Measurements from ENCODE around the gene CRTAC1. TPM values are rescaled to one million over a fixed set of nuclear protein-coding genes. Genes with fewer than 3 reads are reported as not detected.

The CRTAC1 gene
- total RNA-seq, 1 donor from 2014 or later = 123 TPM

DNA sequence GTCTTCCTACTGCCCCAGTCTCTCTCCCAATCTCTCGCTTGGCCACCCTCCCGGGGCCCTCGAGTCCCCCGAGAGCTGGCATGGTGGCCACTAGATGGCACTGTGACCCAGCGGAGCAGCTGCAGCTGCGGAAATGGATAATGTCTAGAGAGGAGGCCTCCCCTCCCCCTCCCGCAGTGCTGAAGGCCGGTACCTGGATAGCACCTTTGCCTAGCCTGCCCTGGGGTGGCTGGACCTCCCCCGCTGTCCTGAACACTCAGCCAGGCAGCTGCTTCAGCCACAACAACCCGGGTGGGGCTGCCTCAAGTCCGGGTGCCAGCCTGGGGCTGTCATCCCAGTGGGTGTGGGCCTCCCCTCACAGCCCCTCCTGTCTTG, 115.6 kb downstream of the CRTAC1 start:
- intact Hi-C loops (cut with DNase I) = no loop called here
- Histone ChIP-seq H3K9me3 (no peaks in the 10 kb centered on the region), H3K27ac (no peak overlapping the region), H3K4me3 (no peak overlapping the region), H3K4me1 (peaks cover 16% of the 10 kb centered on the region), H3K36me3 (no peaks in the 10 kb centered on the region), H3K27me3 (ENCODE audit: low read depth) (peaks cover 8% of the 10 kb centered on the region)
- DNase-seq (peak; percentile 89), ATAC-seq (peak; percentile 89 to 91)
- TF ChIP-seq, protein P1, sequence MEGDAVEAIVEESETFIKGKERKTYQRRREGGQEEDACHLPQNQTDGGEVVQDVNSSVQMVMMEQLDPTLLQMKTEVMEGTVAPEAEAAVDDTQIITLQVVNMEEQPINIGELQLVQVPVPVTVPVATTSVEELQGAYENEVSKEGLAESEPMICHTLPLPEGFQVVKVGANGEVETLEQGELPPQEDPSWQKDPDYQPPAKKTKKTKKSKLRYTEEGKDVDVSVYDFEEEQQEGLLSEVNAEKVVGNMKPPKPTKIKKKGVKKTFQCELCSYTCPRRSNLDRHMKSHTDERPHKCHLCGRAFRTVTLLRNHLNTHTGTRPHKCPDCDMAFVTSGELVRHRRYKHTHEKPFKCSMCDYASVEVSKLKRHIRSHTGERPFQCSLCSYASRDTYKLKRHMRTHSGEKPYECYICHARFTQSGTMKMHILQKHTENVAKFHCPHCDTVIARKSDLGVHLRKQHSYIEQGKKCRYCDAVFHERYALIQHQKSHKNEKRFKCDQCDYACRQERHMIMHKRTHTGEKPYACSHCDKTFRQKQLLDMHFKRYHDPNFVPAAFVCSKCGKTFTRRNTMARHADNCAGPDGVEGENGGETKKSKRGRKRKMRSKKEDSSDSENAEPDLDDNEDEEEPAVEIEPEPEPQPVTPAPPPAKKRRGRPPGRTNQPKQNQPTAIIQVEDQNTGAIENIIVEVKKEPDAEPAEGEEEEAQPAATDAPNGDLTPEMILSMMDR (IDR thresholded peaks at IDR 0.05) = peak; percentile 91

- peak in 1 of 2 donors; percentile 17 for ATAC-seq
- H3K27me3 ChIP-seq (ENCODE audit: low read depth) = peaks cover 8% of the 10 kb centered on the region
These were observed 116.1 kb downstream of the CRTAC1 start for GRCh38 chr10:97914171-97914836.

DNA sequence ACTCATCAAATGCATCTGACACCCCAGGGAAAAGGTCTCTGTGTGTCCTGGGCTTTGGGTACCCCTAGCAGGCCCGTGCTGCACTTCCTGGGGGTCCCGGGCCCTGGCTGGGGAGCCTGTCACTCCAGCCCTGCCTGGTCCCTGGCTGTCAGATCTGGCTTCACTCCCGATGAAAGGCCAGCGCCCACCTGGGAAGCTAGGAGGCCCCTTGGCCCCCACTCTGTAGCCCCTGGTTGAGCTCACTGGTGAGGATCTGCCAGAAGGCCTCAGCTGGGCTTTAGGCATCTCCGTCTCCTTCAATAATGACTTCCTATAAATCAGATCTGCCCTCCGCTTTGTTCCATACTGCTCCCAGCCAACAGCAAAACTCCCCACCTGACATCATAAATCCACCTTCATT, 116.8 kb downstream of the CRTAC1 start:
- Histone ChIP-seq H3K27me3 (ENCODE audit: low read depth) (peaks cover 8% of the 10 kb centered on the region), H3K9me3 (no peaks in the 10 kb centered on the region), H3K36me3 (no peaks in the 10 kb centered on the region), H3K4me3 (no peak overlapping the region), H3K27ac (no peak overlapping the region), H3K4me1 (peaks cover 19% of the 10 kb centered on the region)
- TF ChIP-seq, protein P1 (IDR thresholded peaks at IDR 0.05) = no peak
- no peak for ATAC-seq
- intact Hi-C loops (cut with DNase I) = no loop called here
- peak; percentile 34 for DNase-seq

More at GRCh38 chr10:97914171-97914836, 116.1 kb downstream of the CRTAC1 start:
- H3K4me1 ChIP-seq = peaks cover 19% of the 10 kb centered on the region
- TF ChIP-seq, protein P1 (IDR thresholded peaks at IDR 0.05) = no peak
- intact Hi-C loops (cut with DNase I) = no loop called here
- H3K4me3 ChIP-seq = no peak overlapping the region
- no peaks in the 10 kb centered on the region for H3K9me3 ChIP-seq
- DNase-seq = peak; percentile 26
- no peaks in the 10 kb centered on the region for H3K36me3 ChIP-seq
- H3K27ac ChIP-seq = no peak overlapping the region

- no peak for ATAC-seq
- Histone ChIP-seq H3K27ac (no peak overlapping the region), H3K9me3 (no peaks in the 10 kb centered on the region), H3K4me3 (no peak overlapping the region), H3K4me1 (peaks cover 19% of the 10 kb centered on the region), H3K36me3 (no peaks in the 10 kb centered on the region), H3K27me3 (ENCODE audit: low read depth) (peaks cover 8% of the 10 kb centered on the region)
- TF ChIP-seq, protein P1 (IDR thresholded peaks at IDR 0.05) = no peak
- intact Hi-C loops (cut with DNase I) = no loop called here
- peak; percentile 4 for DNase-seq
These were observed 117.2 kb downstream of the CRTAC1 start for GRCh38 chr10:97913193-97913592.

DNA sequence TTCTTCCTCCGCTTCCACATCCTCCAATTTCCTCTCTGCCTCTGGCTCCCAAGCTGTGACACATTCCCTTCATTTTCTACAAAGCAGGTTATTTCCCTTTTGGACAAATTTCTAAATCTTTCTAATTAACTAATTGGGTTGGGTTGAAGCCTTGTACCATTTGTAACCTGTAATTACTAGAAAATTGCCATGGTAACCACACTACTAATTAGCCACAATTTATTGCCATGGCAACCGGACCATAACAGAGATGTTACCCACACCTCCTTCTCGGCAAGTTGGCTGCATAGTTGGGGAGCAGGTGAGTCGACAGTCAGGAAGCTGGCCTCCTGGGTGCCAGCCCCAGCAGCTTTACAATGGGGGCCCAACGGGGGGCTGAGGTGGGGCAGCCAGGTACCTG, 119.2 kb downstream of the CRTAC1 start:
- peaks cover 13% of the 10 kb centered on the region for H3K27me3 ChIP-seq (ENCODE audit: low read depth)
- intact Hi-C loops (cut with DNase I) = no loop called here

More for the DNA sequence above, 119.2 kb downstream of the CRTAC1 start:
- Histone ChIP-seq H3K36me3 (no peaks in the 10 kb centered on the region), H3K4me1 (peaks cover 15% of the 10 kb centered on the region), H3K27ac (no peak overlapping the region), H3K4me3 (no peak overlapping the region), H3K9me3 (no peaks in the 10 kb centered on the region)
- ATAC-seq (no peak), DNase-seq (peak; percentile 9)
- TF ChIP-seq, protein P1 (IDR thresholded peaks at IDR 0.05) = no peak

Measured in lower lobe of right lung (tissue), 2 donors.